ENCODE data around the gene AHRR. TPM values are rescaled to one million over a fixed set of nuclear protein-coding genes. Genes with fewer than 3 reads are reported as not detected.

The AHRR gene
- total and polyA plus RNA-seq, 9 of the 15 experiments (the other 6 are each of a cell fraction or from before 2014, with no cell fraction given) = 0.06 to 1.6 (median 0.75) TPM; not detected in 1

- Histone ChIP-seq H3K27me3 (ENCODE audit: control insufficient read depth in 2 of 2, insufficient read depth in 2 of 2, low read length in 2 of 2) (peaks cover 12 to 42% of the 10 kb centered on the region in 2 experiments; a peak in 4 of 5 replicates), H3K4me3 (no peak overlapping the region; the same call in 1 of the 2 replicates), H3K79me2 (ENCODE audit: control insufficient read depth, insufficient read depth, low read length) (no peaks in the 10 kb centered on the region), H3K9ac (ENCODE audit: insufficient read depth in 1 of 2, low read depth in 2 of 2, low read length in 2 of 2) (no peak overlapping the region; a peak in 1 of 4 replicates), H4K20me1 (replicated peaks; ENCODE audit: control insufficient read depth, insufficient read depth, low read length) (peaks cover 8% of the 10 kb centered on the region; the same call in 1 of the 2 replicates), H3K9me3 (replicated peaks; ENCODE audit: control insufficient read depth, insufficient read depth, low read depth, low read length) (no peaks in the 10 kb centered on the region), H2AFZ (ENCODE audit: low read depth, low read length) (no peak overlapping the region), H3K36me3 (ENCODE audit: control insufficient read depth, insufficient read depth, low read length) (peaks cover 2% of the 10 kb centered on the region; the same call in 1 of the 3 replicates), H3K9me1 (ENCODE audit: control insufficient read depth, insufficient read depth, low read length) (no peaks in the 10 kb centered on the region), H3K27ac (ENCODE audit: extremely low read depth, low read depth, low read length) (no peak overlapping the region), H3K4me2 (ENCODE audit: insufficient read depth, low read length) (no peak overlapping the region), H3K4me1 (replicated peaks in 1 of 2; ENCODE audit: control insufficient read depth in 2 of 2, insufficient read depth in 2 of 2, low read length in 2 of 2) (peaks cover 0 to 54% of the 10 kb centered on the region in 2 experiments; a peak in 2 of 5 replicates)
- TF ChIP-seq CCNT2 (IDR thresholded peaks at IDR 0.05; ENCODE audit: borderline replicate concordance, extremely low read depth, insufficient read length, low read depth, low read length) = peak; percentile 2
- TF ChIP-seq MCM3 (IDR thresholded peaks at IDR 0.05) = no peak
- no peak for TF ChIP-seq ATF4 (CRISPR knock-in tag; IDR thresholded peaks at IDR 0.05)
- no peak for ATAC-seq
- ChIA-PET CTCF (ENCODE audit: low intra/inter-chr PET ratio) (no interaction called here), POLR2A (interaction anchor here (0.9 kb wide), 1 partner anchor 124 kb away, joined by 3 read pairs; no protein-coding TSS in a partner anchor)
- BruUV-seq (replicated peaks) = no TSS peak
- in situ Hi-C loops (cut with MboI) = no loop called here
- FAIRE-seq = no peak
- intact Hi-C loops (cut with micrococcal nuclease) = no loop called here
- DNase-seq (ENCODE audit: extremely low read depth in 1 of 4, low spot score in 3 of 4) = no peak
- WGBS (ENCODE audit: insufficient coverage, low coverage, missing lambda C conversion rate) = 23% methylated on average over 34 of the region's 67 CpGs
Observed at GRCh38 chr5:321726-322251, 275 bp downstream of the AHRR start.
